GM18951 (cell line): ENCODE measurements around the gene DPP6.

Experiments used
- POLR2A ChIP-seq: IDR thresholded peaks from 4 replicates; pipeline ENCODE4 v1.6.1; 2011; ENCODE audit warnings: mild to moderate bottlenecking; ENCODE audit not compliant: insufficient read length, insufficient read depth; ENCODE audit errors: extremely low read depth
- in situ Hi-C: fragments of 300-500 bp; cut with MboI; formaldehyde crosslinking; loops from one replicate; pipeline ENCODE4 v1.12.0; 2022; ENCODE audit warnings: low sequenced_read_pairs, mixed read lengths, inconsistent platforms; ENCODE audit not compliant: unreplicated experiment

Gene DPP6

GRCh38 chr7:154753226-154753625, 701.0 kb downstream of the DPP6 start:
- in situ Hi-C loops: no loop called here

GRCh38 chr7:154757756-154758155, 705.6 kb downstream of the DPP6 start:
- no peak for TF ChIP-seq POLR2A
- in situ Hi-C loops: no loop called here

More at GRCh38 chr7:154753226-154753625, 701.0 kb downstream of the DPP6 start:
- TF ChIP-seq POLR2A: no peak

- no peak for TF ChIP-seq POLR2A
- in situ Hi-C loops: no loop called here
These were observed 707.8 kb downstream of the DPP6 start for GRCh38 chr7:154759989-154760388.

- TF ChIP-seq POLR2A: no peak
- in situ Hi-C loops: no loop called here
These were observed 712.9 kb downstream of the DPP6 start for GRCh38 chr7:154765118-154765517.

- no peak for TF ChIP-seq POLR2A
- in situ Hi-C loops: no loop called here
These were observed 714.9 kb downstream of the DPP6 start for GRCh38 chr7:154767142-154767541.

- in situ Hi-C loops: no loop called here
- no peak for TF ChIP-seq POLR2A
These were observed 715.7 kb downstream of the DPP6 start for GRCh38 chr7:154767821-154768415.

GRCh38 chr7:154769001-154769400, 716.8 kb downstream of the DPP6 start:
- in situ Hi-C loops: no loop called here
- TF ChIP-seq POLR2A: no peak

- TF ChIP-seq POLR2A: no peak
These were observed 717.3 kb downstream of the DPP6 start for GRCh38 chr7:154769527-154769926.

GRCh38 chr7:154770361-154770760, 718.2 kb downstream of the DPP6 start:
- no peak for TF ChIP-seq POLR2A
- in situ Hi-C loops: no loop called here

More at GRCh38 chr7:154769527-154769926, 717.3 kb downstream of the DPP6 start:
- in situ Hi-C loops: no loop called here

GRCh38 chr7:154770962-154771361, 718.8 kb downstream of the DPP6 start:
- no peak for TF ChIP-seq POLR2A
- in situ Hi-C loops: no loop called here

- in situ Hi-C loops: no loop called here
- TF ChIP-seq POLR2A: no peak
These were observed 722.2 kb downstream of the DPP6 start for GRCh38 chr7:154774303-154774969.

GRCh38 chr7:154775681-154776080, 723.5 kb downstream of the DPP6 start:
- TF ChIP-seq POLR2A: no peak
- in situ Hi-C loops: no loop called here

- TF ChIP-seq POLR2A: no peak
- in situ Hi-C loops: no loop called here
These were observed 724.2 kb downstream of the DPP6 start for GRCh38 chr7:154776350-154776749.

- no peak for TF ChIP-seq POLR2A
These were observed 724.8 kb downstream of the DPP6 start for GRCh38 chr7:154777023-154777422.

More at GRCh38 chr7:154777023-154777422, 724.8 kb downstream of the DPP6 start:
- in situ Hi-C loops: no loop called here
